Measurements from ENCODE around the gene CEP57. TPM values are rescaled to one million over a fixed set of nuclear protein-coding genes. Genes with fewer than 3 reads are reported as not detected.
A peak's percentile ranks its signal among the peaks of the same experiment; 100 is the strongest.

The CEP57 gene
- total RNA-seq, 1 experiment from 2014 or later, result 58.0 TPM

GRCh38 chr11:95832763-95833162, 42.5 kb downstream of the CEP57 start:
- H2BK15ac ChIP-seq (ENCODE audit: low read depth, low read length), result no peak overlapping the region
- H4K20me1 ChIP-seq (ENCODE audit: control insufficient read depth, insufficient read depth, insufficient read length), result no peaks in the 10 kb centered on the region
- no peak overlapping the region for H4K91ac ChIP-seq (ENCODE audit: insufficient read length, low read depth, low read length)
- H4K8ac ChIP-seq (replicated peaks; ENCODE audit: insufficient read length, low read depth, low read length), result no peak overlapping the region
- no peaks in the 10 kb centered on the region for H3K27me3 ChIP-seq (ENCODE audit: insufficient read depth, low read length)
- no peak overlapping the region for H3K56ac ChIP-seq (ENCODE audit: insufficient read length, low read depth, low read length)
- Mint-ChIP-seq H3K4me3 (no peak overlapping the region), H3K27me3 (ENCODE audit: low read depth) (no peaks in the 10 kb centered on the region), H3K36me3 (ENCODE audit: insufficient read depth in 1 of 3, low read depth in 3 of 3) (peaks cover 16 to 57% (median 56%) of the 10 kb centered on the region in 3 experiments; a peak in 6 of 7 replicates), H3K27ac (peak overlapping the region in 1 of 3 experiments; percentile 1; a peak in 1 of 7 replicates), H3K9me3 (no peaks in the 10 kb centered on the region), H3K4me1 (peaks cover 3% of the 10 kb centered on the region in 2 experiments; a peak in 2 of 4 replicates)
- DNase-seq, result no peak
- H3K23ac ChIP-seq (ENCODE audit: insufficient read length, low read depth, low read length), result no peak overlapping the region
- H3K18ac ChIP-seq (ENCODE audit: insufficient read length, low read depth, low read length), result no peak overlapping the region
- no peak overlapping the region for H2AFZ ChIP-seq (ENCODE audit: low read length)
- H3K4ac ChIP-seq (ENCODE audit: low read depth, low read length), result no peak overlapping the region
- no peak overlapping the region for H3K14ac ChIP-seq (ENCODE audit: insufficient read depth, low read length)
- no peak overlapping the region for H2BK12ac ChIP-seq (ENCODE audit: insufficient read length, low read depth, low read length)
- no peak for TF ChIP-seq CTCF (conservative IDR thresholded peaks at IDR 0.05)
- no peak overlapping the region for H4K5ac ChIP-seq (ENCODE audit: insufficient read length, low read depth, low read length)
- no peak overlapping the region for H2BK120ac ChIP-seq (ENCODE audit: low read depth, low read length, poor library complexity, severe bottlenecking)
- H3K9me3 ChIP-seq (ENCODE audit: control insufficient read depth, low read depth, low read length), result no peaks in the 10 kb centered on the region
- H3K4me1 ChIP-seq (ENCODE audit: insufficient read depth, low read length), result no peaks in the 10 kb centered on the region
- no peak overlapping the region for H3T11ph ChIP-seq (ENCODE audit: low read length)
- no peaks in the 10 kb centered on the region for H3K23me2 ChIP-seq (ENCODE audit: insufficient read length, low read depth, low read length, poor library complexity, severe bottlenecking)
- H3K4me2 ChIP-seq (ENCODE audit: insufficient read depth, insufficient read length, low read length), result no peak overlapping the region
- H3K9ac ChIP-seq (ENCODE audit: extremely low read depth, insufficient read length, low read length), result no peak overlapping the region
- no peaks in the 10 kb centered on the region for H3K79me2 ChIP-seq (ENCODE audit: insufficient read depth, low read length)
- H2BK20ac ChIP-seq (ENCODE audit: low read depth, low read length, poor library complexity, severe bottlenecking), result no peak overlapping the region
- H3K27ac ChIP-seq (ENCODE audit: insufficient read length, low read depth, low read length), result no peak overlapping the region
- no peak overlapping the region for H2BK5ac ChIP-seq (ENCODE audit: insufficient read length, low read length)
- WGBS (ENCODE audit: extremely low coverage, insufficient read length, low lambda C conversion rate), result no CpG with 5 or more reads among the region's 3 CpGs
- no peaks in the 10 kb centered on the region for H3K79me1 ChIP-seq (ENCODE audit: insufficient read depth, low read depth, low read length, poor library complexity, severe bottlenecking)
- H2AK5ac ChIP-seq (ENCODE audit: insufficient read length, low read length), result no peak overlapping the region

All from H9 (cell line).